CD4-positive, alpha-beta T cell treated with Interleukin-21 for 1 hour (primary cell): ENCODE measurements around the gene CD200.

Experiments
- DNase-seq: peaks from one replicate; pipeline ENCODE4 v3.0.0-alpha.2; 2020

Gene CD200, protein sequence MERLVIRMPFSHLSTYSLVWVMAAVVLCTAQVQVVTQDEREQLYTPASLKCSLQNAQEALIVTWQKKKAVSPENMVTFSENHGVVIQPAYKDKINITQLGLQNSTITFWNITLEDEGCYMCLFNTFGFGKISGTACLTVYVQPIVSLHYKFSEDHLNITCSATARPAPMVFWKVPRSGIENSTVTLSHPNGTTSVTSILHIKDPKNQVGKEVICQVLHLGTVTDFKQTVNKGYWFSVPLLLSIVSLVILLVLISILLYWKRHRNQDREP

DNA sequence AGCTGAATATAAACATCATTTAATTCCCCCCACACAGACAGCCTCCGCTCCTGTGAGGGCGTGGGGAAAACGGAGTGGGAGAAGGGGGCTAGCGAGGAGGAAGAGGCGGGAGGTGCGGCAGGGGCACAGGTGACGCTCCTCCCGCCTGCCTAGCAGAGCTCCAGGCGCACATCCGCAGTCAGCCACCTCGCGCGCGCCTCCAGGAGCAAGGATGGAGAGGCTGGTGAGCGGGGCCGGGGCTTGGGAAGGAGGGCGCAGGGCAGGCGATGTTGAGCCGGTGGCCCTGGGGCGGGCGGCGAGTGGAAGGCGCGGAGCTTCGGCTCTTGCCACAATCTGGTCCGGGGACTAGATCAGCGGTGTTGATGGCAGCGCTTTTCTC is at the start of gene CD200:
TSS of gene CD200 (plus strand) at position 155 of the 379 bp plus-strand sequence. CDS start at position 212, 57 bp downstream.
- peak; percentile 41 for DNase-seq

- no peak for DNase-seq
These were observed 43.9 kb upstream of the CD200 start for GRCh38 chr3:112289011-112289410.

- peak; percentile 64 for DNase-seq
These were observed 39.3 kb upstream of the CD200 start, which contains the start of gene SLC9C1 for GRCh38 chr3:112293368-112294321. Gene SLC9C1, minus strand, starts transcription at chr3:112294216. Its CDS starts 7,425 bp downstream, at chr3:112286791.

DNA sequence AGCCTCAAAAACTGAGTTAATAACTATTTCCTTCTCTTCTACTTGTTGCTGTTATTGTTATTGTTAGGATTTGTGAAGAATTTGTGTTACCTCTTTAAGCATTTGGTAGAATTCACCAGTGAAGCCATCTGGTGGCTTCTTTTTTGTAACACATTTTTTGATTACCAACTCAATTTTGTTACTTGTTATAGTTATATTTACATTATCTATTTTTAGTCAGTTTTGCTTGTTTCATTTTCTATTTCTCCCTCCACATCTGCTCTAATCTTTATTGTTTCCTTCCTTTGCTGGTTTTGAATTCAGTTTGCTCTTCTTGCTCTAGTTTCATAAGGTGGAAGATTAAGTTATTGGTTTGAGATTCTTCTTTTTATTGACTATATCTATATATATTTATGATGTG is 35.2 kb upstream of the CD200 start:
- DNase-seq: peak; percentile 16

DNA sequence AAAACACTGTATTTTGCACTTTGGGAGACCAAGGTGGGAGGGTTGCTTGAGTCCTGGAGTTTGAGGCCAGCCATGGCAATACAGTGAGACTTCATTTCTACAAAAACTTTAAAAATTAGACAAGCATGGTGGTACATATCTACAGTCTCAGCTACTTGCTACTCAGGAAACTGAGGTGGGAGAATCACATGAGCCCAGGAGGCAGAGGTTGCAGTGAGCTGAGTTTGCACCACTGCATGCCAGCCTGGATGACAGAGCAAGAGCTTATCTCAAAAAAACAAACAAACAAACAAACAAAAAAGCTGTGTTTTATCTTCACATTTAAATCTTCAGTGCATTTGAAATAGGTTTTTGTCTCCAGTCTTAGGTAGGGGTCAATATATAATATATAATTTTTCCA is 34.2 kb upstream of the CD200 start:
- no peak for DNase-seq

- no peak for DNase-seq
These were observed 30.7 kb upstream of the CD200 start for GRCh38 chr3:112302150-112302830.

DNA sequence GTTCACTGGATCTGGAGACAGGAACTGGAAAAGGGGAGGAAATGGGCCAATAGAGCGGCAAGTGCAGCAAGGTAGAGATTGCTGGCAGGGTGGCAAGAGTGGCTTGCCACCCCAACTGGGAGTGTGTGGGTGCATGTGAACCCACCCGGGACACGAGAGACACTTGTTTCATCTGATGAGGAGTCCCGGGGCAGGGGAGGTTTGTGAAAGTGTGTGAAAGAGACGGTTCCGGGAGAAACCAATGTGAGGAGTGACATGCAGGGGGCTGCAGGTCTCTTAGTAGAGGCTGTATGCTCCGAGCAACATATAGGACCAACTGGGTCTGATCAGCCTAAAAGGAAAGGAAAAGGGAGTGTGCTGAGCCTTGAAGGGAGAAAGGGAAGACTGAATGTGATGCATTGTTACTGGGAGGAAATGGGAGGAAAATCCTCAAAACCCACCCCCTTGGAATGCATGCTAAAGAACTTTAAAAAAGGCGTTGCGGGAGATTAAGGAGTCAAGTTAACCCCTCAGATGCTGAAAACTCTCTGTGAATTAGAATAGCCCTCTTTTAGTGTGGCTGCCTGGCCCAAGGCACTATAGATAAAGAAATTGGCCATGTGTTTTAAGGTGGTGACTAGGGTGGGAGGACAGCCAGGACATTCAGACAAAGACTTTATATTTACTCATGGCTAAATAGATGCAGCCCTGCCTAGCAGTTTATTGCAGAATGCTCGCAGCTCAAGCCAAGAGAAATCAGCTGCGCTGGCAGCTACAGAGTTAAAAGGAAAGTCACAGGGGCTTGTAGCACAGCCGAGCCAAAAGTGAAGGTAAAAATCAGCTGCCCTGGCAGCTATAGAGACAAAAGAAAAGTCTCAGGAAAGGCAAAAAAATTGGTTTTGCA is 29.8 kb upstream of the CD200 start:
- no peak for DNase-seq

DNA sequence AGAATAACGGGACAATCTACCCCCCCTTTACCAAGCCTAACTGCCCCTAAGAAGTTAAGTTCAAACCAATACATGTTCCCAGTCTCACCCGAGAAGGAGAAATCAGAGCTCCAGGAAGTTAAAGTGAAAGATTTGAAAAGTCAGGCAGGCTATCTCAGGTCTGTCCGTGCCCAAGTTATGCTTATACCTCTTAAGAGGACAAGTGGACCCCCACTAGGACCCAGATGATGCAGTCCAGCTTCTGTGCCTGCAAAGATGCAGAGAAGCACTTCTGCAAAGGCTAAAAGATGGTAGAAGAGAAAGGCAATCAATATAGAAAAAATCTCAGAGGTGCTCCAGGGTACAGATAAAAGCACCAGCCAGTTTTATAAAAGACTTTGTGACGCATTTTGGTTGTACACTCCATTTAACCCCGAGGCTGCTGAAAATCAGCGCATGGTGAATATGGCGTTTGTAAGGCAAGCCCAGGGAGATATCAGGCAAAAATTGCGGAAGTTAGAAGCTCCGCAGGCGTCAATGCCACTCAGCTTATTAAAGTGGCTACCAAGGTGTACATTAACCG is 29.1 kb upstream of the CD200 start:
- DNase-seq: peak; percentile 18

DNA sequence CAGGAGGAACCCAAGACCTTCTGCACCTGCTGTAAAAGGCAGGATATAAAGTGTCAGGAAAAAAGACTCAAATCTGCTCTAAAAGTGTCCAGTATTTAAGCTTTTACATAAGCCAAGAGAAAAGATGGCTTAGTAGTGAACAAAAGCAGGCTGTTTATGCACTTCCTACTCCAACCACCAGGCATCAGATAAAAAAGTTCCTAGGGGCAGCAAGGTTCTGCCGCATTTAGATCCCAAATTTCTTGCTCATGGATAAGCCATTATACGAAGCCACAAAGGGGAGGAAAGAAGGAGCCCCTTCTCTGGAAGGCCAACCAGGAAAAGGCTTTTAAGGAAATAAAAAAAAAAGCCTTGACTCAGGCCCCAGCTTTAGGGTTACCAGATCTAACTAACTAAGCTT is 28.3 kb upstream of the CD200 start:
- no peak for DNase-seq

DNA sequence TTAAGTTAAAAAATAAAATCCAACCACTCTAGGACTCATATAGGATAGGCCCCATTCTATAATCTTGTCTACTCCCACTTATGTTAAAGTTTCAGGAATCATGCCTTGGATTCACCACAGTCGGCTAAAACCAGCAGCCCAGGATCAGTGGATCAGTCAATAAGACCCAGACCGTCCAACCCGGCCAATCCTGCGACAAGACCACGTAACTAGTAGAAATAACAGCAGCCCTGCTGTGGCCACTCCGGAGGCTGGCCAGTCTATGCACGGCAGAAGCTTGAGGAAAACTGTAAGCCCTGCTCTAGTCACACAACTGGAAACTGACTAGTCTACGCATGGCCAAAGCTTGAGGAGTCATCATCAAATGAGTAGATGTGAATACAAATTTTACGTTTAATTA is 26.1 kb upstream of the CD200 start:
- DNase-seq: no peak

- no peak for DNase-seq
These were observed 25.4 kb upstream of the CD200 start for GRCh38 chr3:112307557-112307956.

DNA sequence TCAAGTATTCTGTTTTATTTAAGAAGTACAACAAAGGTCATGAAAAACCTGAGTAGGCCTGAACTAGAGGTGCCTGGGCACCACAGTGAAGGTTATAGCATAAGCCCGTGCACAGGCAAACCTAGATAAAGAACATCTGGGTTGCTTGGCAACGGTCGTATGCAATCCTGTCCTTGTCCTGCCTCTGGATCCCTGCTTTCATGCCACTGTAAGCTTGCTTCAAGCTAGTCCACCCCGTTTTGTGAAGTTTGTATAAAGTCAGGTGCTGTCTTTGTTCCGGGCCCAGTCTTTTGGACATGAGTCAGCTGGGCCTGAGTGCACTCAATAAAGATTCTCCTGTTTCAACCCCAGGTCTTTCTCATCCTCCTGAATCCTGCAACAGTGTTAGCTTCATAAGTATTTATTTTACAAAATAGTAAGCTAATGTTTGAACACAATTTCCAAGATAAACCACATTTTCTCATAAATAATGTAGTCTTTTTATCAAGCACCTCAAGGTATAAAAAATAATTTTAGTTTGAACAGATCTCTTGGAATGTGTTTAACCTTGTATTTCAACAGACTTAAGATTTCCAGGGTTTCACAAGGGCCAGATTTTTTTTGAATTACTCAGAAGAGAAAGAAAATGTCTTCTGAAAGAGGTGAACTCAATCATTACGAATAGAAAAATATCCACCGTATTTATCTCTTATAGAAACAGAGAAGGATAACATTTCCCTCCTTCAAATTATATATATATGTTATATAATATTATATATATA is 24.6 kb upstream of the CD200 start:
- DNase-seq: no peak

- no peak for DNase-seq
These were observed 18.3 kb upstream of the CD200 start for GRCh38 chr3:112314649-112315048.

GRCh38 chr3:112315791-112316190 is 17.2 kb upstream of the CD200 start:
- no peak for DNase-seq

GRCh38 chr3:112319516-112320276 is 13.3 kb upstream of the CD200 start:
- no peak for DNase-seq

- DNase-seq: no peak
These were observed 12.3 kb upstream of the CD200 start for GRCh38 chr3:112320691-112321090.

DNA sequence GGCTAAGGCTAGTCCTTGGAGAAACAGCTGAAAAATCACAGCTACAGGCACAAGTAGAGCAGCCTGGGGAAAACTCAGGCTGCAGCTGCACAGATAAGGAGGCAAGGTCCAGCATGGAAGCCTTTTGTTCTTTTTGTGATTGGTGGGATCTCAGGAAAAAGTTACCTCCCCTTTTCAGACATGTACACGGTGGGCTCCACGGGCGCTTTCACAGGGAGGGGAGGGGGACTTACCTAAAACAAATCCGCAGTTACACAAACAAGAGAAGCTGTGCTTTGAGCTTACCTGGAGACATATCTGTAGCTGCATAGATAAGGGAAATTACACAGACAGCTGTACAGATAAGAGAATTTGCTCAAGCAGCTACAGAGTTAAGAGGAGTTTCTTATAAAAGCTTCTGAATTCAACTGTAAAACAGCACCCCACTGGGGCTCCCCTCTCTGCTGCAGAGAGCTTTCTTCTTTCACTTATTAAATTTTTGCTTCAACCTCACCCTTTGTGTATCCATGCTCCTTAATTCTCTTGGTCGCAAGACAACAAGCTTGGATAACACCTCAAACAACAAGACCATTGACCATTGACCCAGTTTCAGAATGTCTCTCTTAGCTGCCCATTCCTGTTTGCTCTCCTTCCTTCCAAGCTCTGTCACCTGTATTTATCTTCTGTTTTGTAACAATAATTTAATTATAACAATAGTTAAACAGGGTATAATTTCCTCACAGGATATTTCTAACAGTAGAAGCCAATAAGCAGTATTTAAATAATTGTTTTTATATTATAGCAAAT is 10.9 kb upstream of the CD200 start:
- no peak for DNase-seq

- peak; percentile 75 for DNase-seq
These were observed 5.5 kb upstream of the CD200 start for GRCh38 chr3:112327371-112327951.

- no peak for DNase-seq
These were observed 1.1 kb upstream of the CD200 start for GRCh38 chr3:112331851-112332250.
